ENCODE measurements around the gene MTHFD1L. TPM values are rescaled to one million over a fixed set of nuclear protein-coding genes. Genes with fewer than 3 reads are reported as not detected.

The MTHFD1L gene
- total RNA-seq, 1 donor from 2014 or later = 28.1 TPM

DNA sequence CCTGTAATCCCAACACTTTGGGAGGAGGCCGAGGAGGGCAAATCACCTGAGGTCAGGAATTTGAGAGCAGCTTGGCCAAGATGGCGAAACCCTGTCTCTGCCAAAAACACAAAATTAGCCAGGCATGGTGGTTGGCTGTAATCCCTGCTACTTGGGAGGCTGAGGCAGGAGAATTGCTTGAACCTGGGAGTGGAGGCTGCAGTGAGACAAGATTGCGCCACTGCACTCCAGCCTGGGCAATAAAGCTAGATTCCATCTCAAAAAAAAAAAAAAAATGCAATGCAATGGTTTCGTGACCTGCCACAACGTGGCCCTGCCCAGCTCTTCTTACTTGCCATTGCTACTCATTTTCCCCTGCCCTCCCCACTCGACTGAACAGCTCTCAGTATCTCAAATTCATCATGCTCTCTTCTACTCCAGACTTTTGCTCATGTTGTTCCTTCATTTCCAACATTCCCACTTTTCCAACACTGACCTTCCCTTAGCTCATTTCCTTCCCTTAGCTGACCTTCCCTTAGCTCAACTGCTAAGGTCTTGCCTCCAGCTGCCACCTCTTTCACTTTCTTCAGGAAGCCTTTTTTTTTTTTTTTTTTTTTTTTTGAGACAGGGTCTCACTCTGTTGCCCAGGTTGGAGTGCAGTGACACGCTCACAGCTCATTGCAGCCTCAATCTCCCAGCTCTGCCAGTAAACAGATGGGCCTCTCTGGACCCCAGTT lies 2.1 kb upstream of the MTHFD1L start:
- TF ChIP-seq, protein P1, sequence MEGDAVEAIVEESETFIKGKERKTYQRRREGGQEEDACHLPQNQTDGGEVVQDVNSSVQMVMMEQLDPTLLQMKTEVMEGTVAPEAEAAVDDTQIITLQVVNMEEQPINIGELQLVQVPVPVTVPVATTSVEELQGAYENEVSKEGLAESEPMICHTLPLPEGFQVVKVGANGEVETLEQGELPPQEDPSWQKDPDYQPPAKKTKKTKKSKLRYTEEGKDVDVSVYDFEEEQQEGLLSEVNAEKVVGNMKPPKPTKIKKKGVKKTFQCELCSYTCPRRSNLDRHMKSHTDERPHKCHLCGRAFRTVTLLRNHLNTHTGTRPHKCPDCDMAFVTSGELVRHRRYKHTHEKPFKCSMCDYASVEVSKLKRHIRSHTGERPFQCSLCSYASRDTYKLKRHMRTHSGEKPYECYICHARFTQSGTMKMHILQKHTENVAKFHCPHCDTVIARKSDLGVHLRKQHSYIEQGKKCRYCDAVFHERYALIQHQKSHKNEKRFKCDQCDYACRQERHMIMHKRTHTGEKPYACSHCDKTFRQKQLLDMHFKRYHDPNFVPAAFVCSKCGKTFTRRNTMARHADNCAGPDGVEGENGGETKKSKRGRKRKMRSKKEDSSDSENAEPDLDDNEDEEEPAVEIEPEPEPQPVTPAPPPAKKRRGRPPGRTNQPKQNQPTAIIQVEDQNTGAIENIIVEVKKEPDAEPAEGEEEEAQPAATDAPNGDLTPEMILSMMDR (conservative IDR thresholded peaks at IDR 0.05) = no peak
- Mint-ChIP-seq H3K9me3 (no peaks in the 10 kb centered on the region), H3K4me3 (no peak overlapping the region), H3K36me3 (no peaks in the 10 kb centered on the region), H3K27ac (peak overlapping the region; percentile 8), H3K4me1 (ENCODE audit: unreplicated experiment) (peaks cover 13% of the 10 kb centered on the region), H3K27me3 (peaks cover 3% of the 10 kb centered on the region)
- DNase-seq (ENCODE audit: extremely low spot score, unreplicated experiment) = no peak

GRCh38 chr6:150865043-150865405 lies 478 bp upstream of the MTHFD1L start:
- Mint-ChIP-seq H3K4me1 (ENCODE audit: unreplicated experiment) (peaks cover 13% of the 10 kb centered on the region), H3K36me3 (no peaks in the 10 kb centered on the region), H3K27ac (peak overlapping the region; percentile 64), H3K27me3 (peaks cover 3% of the 10 kb centered on the region), H3K9me3 (no peaks in the 10 kb centered on the region), H3K4me3 (peak overlapping the region; percentile 83)
- DNase-seq (ENCODE audit: extremely low spot score, unreplicated experiment) = no peak
- TF ChIP-seq, protein P1 (conservative IDR thresholded peaks at IDR 0.05) = no peak

GRCh38 chr6:150866147-150866990 lies 867 bp downstream of the MTHFD1L start:
- peaks cover 3% of the 10 kb centered on the region for H3K27me3 Mint-ChIP-seq
- H3K4me1 Mint-ChIP-seq (ENCODE audit: unreplicated experiment) = peaks cover 12% of the 10 kb centered on the region

DNA sequence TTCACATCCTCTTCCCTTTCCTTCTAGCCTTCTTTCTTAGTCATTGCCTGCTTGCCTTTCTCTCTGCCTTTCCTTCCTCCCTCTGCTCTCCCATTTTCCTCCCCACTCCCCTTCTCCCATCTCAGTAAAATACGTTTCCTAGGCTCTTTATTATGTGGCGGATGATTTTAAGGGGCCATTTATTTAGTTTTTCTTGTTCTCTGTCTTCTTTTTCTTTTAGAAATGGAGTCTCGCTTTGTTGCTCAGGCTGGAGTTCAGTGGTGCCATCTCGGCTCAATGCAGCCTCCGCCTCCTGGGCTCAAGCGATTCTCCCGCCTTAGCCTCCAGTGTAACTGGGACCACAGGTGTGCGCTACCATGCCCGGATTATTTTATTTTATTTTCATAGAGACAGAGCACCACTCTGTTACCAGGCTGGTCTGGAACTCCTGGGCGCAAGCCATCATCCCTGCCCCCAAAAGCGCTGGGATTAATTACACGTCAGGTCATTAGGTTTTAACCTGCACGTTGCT lies 1.5 kb downstream of the MTHFD1L start:
- Mint-ChIP-seq H3K27me3 (peaks cover 3% of the 10 kb centered on the region), H3K9me3 (no peaks in the 10 kb centered on the region), H3K4me3 (peak overlapping the region; percentile 95), H3K27ac (peak overlapping the region; percentile 92), H3K4me1 (ENCODE audit: unreplicated experiment) (peaks cover 9% of the 10 kb centered on the region), H3K36me3 (peaks cover under 1% of the 10 kb centered on the region)
- DNase-seq (ENCODE audit: extremely low spot score, unreplicated experiment) = no peak
- TF ChIP-seq, protein P1 (conservative IDR thresholded peaks at IDR 0.05) = no peak

More at GRCh38 chr6:150866147-150866990, 867 bp downstream of the MTHFD1L start:
- Mint-ChIP-seq H3K36me3 (no peaks in the 10 kb centered on the region), H3K27ac (peak overlapping the region; percentile 92), H3K9me3 (no peaks in the 10 kb centered on the region), H3K4me3 (peak overlapping the region; percentile 95)
- TF ChIP-seq, protein P1 (conservative IDR thresholded peaks at IDR 0.05) = no peak
- peak; percentile 93 for DNase-seq (ENCODE audit: extremely low spot score, unreplicated experiment)

DNA sequence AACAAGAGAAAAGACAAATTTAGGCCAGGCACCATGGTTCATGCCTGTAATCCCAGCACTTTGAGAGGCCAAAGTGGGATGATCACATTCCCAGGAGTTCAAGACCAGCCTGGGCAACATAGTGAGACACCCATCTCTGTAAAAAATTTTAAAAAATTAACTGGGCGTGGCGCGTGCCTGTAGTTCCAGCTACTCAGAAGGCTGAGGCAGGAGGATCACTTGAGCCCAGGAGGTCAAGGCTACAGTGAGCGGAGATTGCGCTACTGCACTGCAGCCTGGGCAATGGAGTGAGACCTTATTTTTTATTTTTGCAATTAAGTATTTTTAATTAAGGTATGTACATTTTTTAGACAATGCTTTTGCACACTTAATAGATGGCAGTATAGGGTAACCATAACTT lies 3.3 kb downstream of the MTHFD1L start:
- Mint-ChIP-seq H3K9me3 (no peaks in the 10 kb centered on the region), H3K36me3 (peaks cover 5% of the 10 kb centered on the region), H3K4me1 (ENCODE audit: unreplicated experiment) (peaks cover 9% of the 10 kb centered on the region), H3K27me3 (no peaks in the 10 kb centered on the region), H3K4me3 (no peak overlapping the region), H3K27ac (no peak overlapping the region)
- TF ChIP-seq, protein P1 (conservative IDR thresholded peaks at IDR 0.05) = no peak
- no peak for DNase-seq (ENCODE audit: extremely low spot score, unreplicated experiment)

Data from type B pancreatic cell (in vitro differentiated cells).